GM23338 (cell line): ENCODE results near the gene NEIL1. TPM values are rescaled to one million over a fixed set of nuclear protein-coding genes. Genes with fewer than 3 reads are reported as not detected.

Experiments
- ATAC-seq: fragments of 200-7000 bp; cut with Tn5 transposase; 3 replicates; pipeline ENCODE4 v1.9.1; 2020
- DNase-seq: peaks from one replicate; pipeline ENCODE4 v3.0.0-alpha.2; 2015; ENCODE audit warnings: low spot score
- H2AFZ ChIP-seq: fragments of 200-600 bp; sonication (generic); 2 replicates; pipeline ENCODE4 v1.8.0; 2016; ENCODE audit warnings: antibody characterized with exemption, mild to moderate bottlenecking, moderate library complexity
- H3F3A ChIP-seq: fragments of 200-600 bp; sonication (generic); replicated peaks from 2 replicates; pipeline ENCODE4 v1.8.0; 2017; ENCODE audit warnings: antibody characterized with exemption, mixed run types, low read depth
- H3K27ac ChIP-seq: fragments of 200-600 bp; sonication (generic); 2 replicates; pipeline ENCODE4 v1.6.1; 2016; ENCODE audit warnings: low read depth
- H3K27me3 ChIP-seq: fragments of 200-600 bp; sonication (generic); 2 replicates; pipeline ENCODE4 v1.8.0; 2016; ENCODE audit warnings: mild to moderate bottlenecking, mixed run types, moderate library complexity; ENCODE audit not compliant: insufficient read depth
- H3K36me3 ChIP-seq: fragments of 200-600 bp; sonication (generic); 2 replicates; pipeline ENCODE4 v1.8.0; 2016; ENCODE audit warnings: mild to moderate bottlenecking; ENCODE audit not compliant: insufficient read depth
- H3K4me1 ChIP-seq: fragments of 200-600 bp; sonication (generic); 2 replicates; pipeline ENCODE4 v1.8.0; 2016; ENCODE audit warnings: mild to moderate bottlenecking, moderate library complexity; ENCODE audit not compliant: insufficient read depth
- H3K4me2 ChIP-seq: fragments of 200-600 bp; sonication (generic); 2 replicates; pipeline ENCODE4 v1.7.1; 2017; ENCODE audit warnings: mixed run types
- H3K4me3 ChIP-seq: fragments of 200-600 bp; sonication (generic); 2 replicates; pipeline ENCODE4 v1.6.1; 2016; ENCODE audit warnings: mixed run types
- H3K79me2 ChIP-seq: fragments of 200-600 bp; sonication (generic); replicated peaks from 2 replicates; pipeline ENCODE4 v1.8.0; 2017; ENCODE audit warnings: mild to moderate bottlenecking; ENCODE audit not compliant: insufficient read depth
- H3K9me2 ChIP-seq: fragments of 200-600 bp; sonication (generic); 2 replicates; pipeline ENCODE4 v1.8.0; 2017; ENCODE audit not compliant: insufficient read depth
- H4K20me1 ChIP-seq: fragments of 200-600 bp; sonication (generic); replicated peaks from 2 replicates; pipeline ENCODE4 v1.8.0; 2017; ENCODE audit warnings: mild to moderate bottlenecking; ENCODE audit not compliant: insufficient read depth
- H3K27ac Mint-ChIP-seq: 2 replicates; pipeline ENCODE4 v1.8.0; 2020; ENCODE audit warnings: inconsistent platforms, mild to moderate bottlenecking, moderate library complexity, mixed read lengths
- H3K27me3 Mint-ChIP-seq: 3 replicates; pipeline ENCODE4 v1.8.0; 2022; ENCODE audit warnings: low read depth, mild to moderate bottlenecking, moderate library complexity, mixed read lengths, inconsistent platforms; ENCODE audit not compliant: insufficient read depth, poor library complexity
- H3K36me3 Mint-ChIP-seq: 3 replicates; pipeline ENCODE4 v1.8.0; 2021; ENCODE audit warnings: low read depth, mild to moderate bottlenecking, inconsistent platforms, moderate library complexity, mixed read lengths
- H3K4me1 Mint-ChIP-seq: 3 replicates; pipeline ENCODE4 v1.8.0; 2020; ENCODE audit warnings: mild to moderate bottlenecking, inconsistent platforms, mixed read lengths
- H3K4me3 Mint-ChIP-seq: 3 replicates; pipeline ENCODE4 v1.8.0; 2021; ENCODE audit warnings: moderate library complexity, mild to moderate bottlenecking, inconsistent platforms, mixed read lengths
- H3K9me3 Mint-ChIP-seq: 3 replicates; pipeline ENCODE4 v1.8.0; 2020; ENCODE audit warnings: moderate library complexity, mild to moderate bottlenecking, inconsistent platforms, mixed read lengths
- CTCF ChIP-seq, 2 experiments: fragments of 200-600 bp in 1 of 2; sonication (generic) in 1 of 2; conservative IDR thresholded peaks; 2 replicates each; pipeline versions ENCODE4 v1.5.1 to v1.6.1; 2016 to 2017; ENCODE audit warnings: antibody characterized with exemption in 2 of 2, low read depth in 2 of 2, mild to moderate bottlenecking in 2 of 2, moderate library complexity in 1 of 2
- EZH2 ChIP-seq: fragments of 200-600 bp; sonication (generic); IDR thresholded peaks from one replicate; pipeline ENCODE4 v1.8.0; 2017; ENCODE audit warnings: antibody characterized with exemption, mild to moderate bottlenecking, low read depth; ENCODE audit not compliant: unreplicated experiment
- JUNB ChIP-seq: IDR thresholded peaks from one replicate; pipeline ENCODE4 v1.6.1; 2016; ENCODE audit warnings: antibody characterized with exemption; ENCODE audit not compliant: unreplicated experiment
- NANOG ChIP-seq: IDR thresholded peaks from 2 replicates; pipeline ENCODE4 v1.6.1; 2016; ENCODE audit warnings: antibody characterized with exemption, borderline replicate concordance
- POLR2AphosphoS5 ChIP-seq: IDR thresholded peaks from 2 replicates; pipeline ENCODE4 v1.6.1; 2016; ENCODE audit warnings: antibody characterized with exemption, low read depth
- STAT1 ChIP-seq: IDR thresholded peaks from one replicate; pipeline ENCODE4 v1.6.1; 2016; ENCODE audit warnings: antibody characterized with exemption; ENCODE audit not compliant: unreplicated experiment
- ZNF114 ChIP-seq: fragments of 250-450 bp; sonication (Bioruptor Pico); IDR thresholded peaks from 2 replicates; pipeline ENCODE4 v1.5.0; 2020; ENCODE audit warnings: mild to moderate bottlenecking, moderate library complexity
- ZNF331 ChIP-seq: fragments of 250-450 bp; sonication (Bioruptor Pico); IDR thresholded peaks from 2 replicates; pipeline ENCODE4 v1.5.0; 2020; ENCODE audit warnings: low read depth, mild to moderate bottlenecking, moderate library complexity
- ZNF462 ChIP-seq: fragments of 250-450 bp; sonication (Bioruptor Pico); IDR thresholded peaks from 2 replicates; pipeline ENCODE4 v1.5.0; 2020; ENCODE audit warnings: mild to moderate bottlenecking, moderate library complexity
- polyA plus RNA-seq: library from polyadenylated mRNA; unstranded; fragments of >200 nt; fragmentation: Nextera tagmentation; extraction: Ambion mirVana; gene quantifications from 2 replicates; pipeline ENCODE4 v1.2.1, GENCODE V29; 2016
- total RNA-seq: library from RNA; depleted of rRNA; stranded (reverse); fragments of >200 nt; shearing (Covaris generic); gene quantifications from 2 replicates; pipeline ENCODE4 v1.2.3, GENCODE V29; 2014

Gene NEIL1
- total and polyA plus RNA-seq, 2 experiments from 2014 or later: 6.2 to 17.0 TPM

- H3K9me3 Mint-ChIP-seq: no peaks in the 10 kb centered on the region
- Histone ChIP-seq H3K27me3 (no peaks in the 10 kb centered on the region), H3K27ac (no peak overlapping the region), H3K4me1 (no peaks in the 10 kb centered on the region), H4K20me1 (no peaks in the 10 kb centered on the region), H3K4me2 (no peak overlapping the region), H3K4me3 (no peak overlapping the region), H3K36me3 (no peaks in the 10 kb centered on the region), H2AFZ (no peak overlapping the region), H3K9me2 (no peaks in the 10 kb centered on the region), H3F3A (no peaks in the 10 kb centered on the region), H3K79me2 (no peaks in the 10 kb centered on the region)
- H3K4me3 Mint-ChIP-seq: no peak overlapping the region
- ATAC-seq: no peak
- no peak overlapping the region for H3K27ac Mint-ChIP-seq
- H3K36me3 Mint-ChIP-seq: peaks cover 14% of the 10 kb centered on the region
- no peak for DNase-seq
- H3K4me1 Mint-ChIP-seq: no peaks in the 10 kb centered on the region; the same call in 2 of the 3 replicates
- TF ChIP-seq ZNF462 (CRISPR knock-in tag): no peak
- no peak for TF ChIP-seq EZH2
- no peak for TF ChIP-seq NANOG
- TF ChIP-seq JUNB: no peak
- no peak for TF ChIP-seq ZNF114 (CRISPR knock-in tag)
- no peak for TF ChIP-seq STAT1
- TF ChIP-seq POLR2AphosphoS5: no peak
- no peak for TF ChIP-seq ZNF331 (CRISPR knock-in tag)
- no peak for TF ChIP-seq CTCF (conservative IDR thresholded peaks at IDR 0.05; ENCODE audit: low read depth in 2 of 2)
- peaks cover 13% of the 10 kb centered on the region for H3K27me3 Mint-ChIP-seq
These were observed 11.3 kb downstream of the NEIL1 start for GRCh38 chr15:75357976-75358673.
